ENCODE results near the gene ADM2. TPM values are rescaled to one million over a fixed set of nuclear protein-coding genes. Genes with fewer than 3 reads are reported as not detected.

The ADM2 gene
- total RNA-seq, 6 experiments from 2014 or later = 1.0 to 19.2 (median 2.2) TPM

DNA sequence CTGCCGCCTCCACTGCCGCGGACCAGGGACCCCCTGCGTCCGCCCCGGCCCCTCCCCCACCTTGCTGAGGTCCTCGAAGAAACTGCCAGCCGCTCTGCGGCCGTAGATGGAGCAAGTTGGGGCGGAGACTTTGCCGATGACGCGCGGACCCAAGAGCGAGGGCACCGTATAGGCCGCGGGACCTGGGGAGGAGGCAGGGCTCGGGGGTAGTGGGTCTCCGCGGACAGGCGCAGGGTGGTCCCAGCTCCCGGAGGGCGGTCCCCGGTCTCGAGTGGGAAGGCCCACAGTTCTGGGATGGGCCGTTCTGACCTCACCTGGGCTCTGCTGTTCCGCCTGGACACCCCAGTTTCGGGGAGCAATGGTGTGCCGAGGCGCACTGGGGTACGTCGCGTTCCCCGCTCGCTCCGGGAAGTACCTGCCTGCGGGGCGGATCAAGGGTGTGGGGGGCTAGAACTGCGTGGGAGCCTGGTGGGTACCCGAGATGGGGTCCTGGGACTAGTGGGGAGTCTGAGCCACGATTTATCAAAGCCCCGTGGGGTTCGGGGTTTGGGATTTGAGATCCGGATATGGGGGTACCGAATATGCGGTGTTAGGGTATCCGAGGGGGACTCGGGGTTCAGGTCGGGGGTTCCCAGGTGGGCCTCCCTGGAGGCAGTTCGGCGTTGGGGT is 49.7 kb downstream of the ADM2 start:
- TF ChIP-seq, protein P1, sequence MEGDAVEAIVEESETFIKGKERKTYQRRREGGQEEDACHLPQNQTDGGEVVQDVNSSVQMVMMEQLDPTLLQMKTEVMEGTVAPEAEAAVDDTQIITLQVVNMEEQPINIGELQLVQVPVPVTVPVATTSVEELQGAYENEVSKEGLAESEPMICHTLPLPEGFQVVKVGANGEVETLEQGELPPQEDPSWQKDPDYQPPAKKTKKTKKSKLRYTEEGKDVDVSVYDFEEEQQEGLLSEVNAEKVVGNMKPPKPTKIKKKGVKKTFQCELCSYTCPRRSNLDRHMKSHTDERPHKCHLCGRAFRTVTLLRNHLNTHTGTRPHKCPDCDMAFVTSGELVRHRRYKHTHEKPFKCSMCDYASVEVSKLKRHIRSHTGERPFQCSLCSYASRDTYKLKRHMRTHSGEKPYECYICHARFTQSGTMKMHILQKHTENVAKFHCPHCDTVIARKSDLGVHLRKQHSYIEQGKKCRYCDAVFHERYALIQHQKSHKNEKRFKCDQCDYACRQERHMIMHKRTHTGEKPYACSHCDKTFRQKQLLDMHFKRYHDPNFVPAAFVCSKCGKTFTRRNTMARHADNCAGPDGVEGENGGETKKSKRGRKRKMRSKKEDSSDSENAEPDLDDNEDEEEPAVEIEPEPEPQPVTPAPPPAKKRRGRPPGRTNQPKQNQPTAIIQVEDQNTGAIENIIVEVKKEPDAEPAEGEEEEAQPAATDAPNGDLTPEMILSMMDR (IDR thresholded peaks at IDR 0.05) = no peak
- peak; percentile 90 for TF ChIP-seq POLR2A (IDR thresholded peaks at IDR 0.05)
- Histone ChIP-seq H3K27ac (peak overlapping the region; percentile 94 to 98 (median 97)), H3K27me3 (no peaks in the 10 kb centered on the region), H3K4me3 (peak overlapping the region; percentile 75 to 79 (median 76)), H3K4me1 (peaks cover 0 to 14% (median 6%) of the 10 kb centered on the region in 4 donors), H3K36me3 (no peaks in the 10 kb centered on the region), H3K9me3 (no peaks in the 10 kb centered on the region)
- intact Hi-C loops (cut with DNase I) = no loop called here
- peak; percentile 94 to 97 (median 95) for DNase-seq
- WGBS (ENCODE audit: insufficient coverage, low coverage, low lambda C conversion rate, missing lambda C conversion rate) = 5% methylated on average over 7 of the region's 53 CpGs
- ATAC-seq = peak; percentile 46 to 62 (median 58)

DNA sequence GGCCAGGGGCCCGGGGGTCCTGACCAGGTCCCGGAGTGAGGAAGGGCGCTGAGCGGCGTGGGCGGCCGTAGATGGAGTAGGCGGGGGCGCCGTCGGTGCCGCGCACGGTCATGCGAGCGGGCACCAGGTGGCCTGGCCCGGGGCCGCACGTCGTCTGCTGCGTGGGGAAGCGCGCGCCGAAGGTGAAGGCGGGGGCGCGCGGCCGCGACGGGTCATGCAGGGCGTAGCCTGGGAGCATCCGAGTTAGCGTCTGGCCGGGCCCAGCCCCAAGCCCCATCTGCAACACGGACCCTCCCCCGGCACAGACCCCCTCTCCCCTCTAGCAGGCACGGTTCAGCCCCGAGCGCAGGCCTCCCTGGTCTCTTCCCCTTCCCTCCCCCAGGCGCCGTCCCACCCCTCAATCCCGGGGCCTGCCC is 50.2 kb downstream of the ADM2 start:
- ATAC-seq (peak; percentile 29 to 52 (median 46)), DNase-seq (peak; percentile 83 to 87 (median 85))
- H3K27ac ChIP-seq = peak overlapping the region; percentile 94 to 98 (median 97)
- H3K36me3 ChIP-seq = no peaks in the 10 kb centered on the region
- 0% methylated on average over 2 of the region's 44 CpGs for WGBS (ENCODE audit: insufficient coverage, low coverage, low lambda C conversion rate, missing lambda C conversion rate)
- H3K4me3 ChIP-seq = peak overlapping the region; percentile 75 to 79 (median 76)
- H3K4me1 ChIP-seq = peaks cover 0 to 14% (median 4%) of the 10 kb centered on the region in 4 donors
- intact Hi-C loops (cut with DNase I) = no loop called here
- TF ChIP-seq, protein P1 (IDR thresholded peaks at IDR 0.05) = no peak
- TF ChIP-seq POLR2A (IDR thresholded peaks at IDR 0.05) = no peak
- no peaks in the 10 kb centered on the region for H3K9me3 ChIP-seq
- no peaks in the 10 kb centered on the region for H3K27me3 ChIP-seq

DNA sequence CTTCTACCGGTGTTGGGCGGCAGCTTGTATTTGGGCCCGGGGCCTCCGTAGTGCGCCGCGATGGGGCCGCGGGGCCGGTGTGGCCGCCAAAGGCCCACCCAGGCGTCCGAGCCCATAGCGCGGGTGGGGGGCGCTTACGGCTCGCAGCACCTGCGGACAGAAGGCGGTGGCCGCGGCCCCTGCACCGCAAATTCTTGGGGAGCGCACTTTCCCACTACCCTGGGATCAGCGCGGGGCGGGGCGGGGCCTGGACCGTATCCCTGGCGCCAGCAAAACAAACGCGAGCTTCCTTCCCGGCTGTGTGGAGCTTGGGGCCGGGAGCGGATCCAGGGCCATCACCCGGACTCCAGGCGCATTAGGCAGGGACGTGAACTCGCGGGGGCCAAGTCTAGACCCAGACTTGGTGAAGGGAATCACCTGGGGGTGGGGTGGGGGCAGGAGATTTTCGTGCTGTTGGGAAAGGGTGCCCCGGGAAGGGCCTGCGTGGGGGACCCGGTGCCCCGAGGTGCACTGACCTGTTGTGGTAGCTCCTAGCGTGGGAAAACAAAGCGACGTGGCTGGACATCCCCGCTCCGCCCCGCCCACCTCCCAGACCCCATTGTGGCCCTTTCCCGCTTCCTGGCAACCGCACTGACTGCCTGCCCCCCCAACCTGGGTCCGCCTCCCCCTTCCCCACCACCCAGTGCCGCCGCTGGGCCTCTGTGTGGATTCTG is 50.8 kb downstream of the ADM2 start:
- Histone ChIP-seq H3K27me3 (no peaks in the 10 kb centered on the region), H3K36me3 (no peaks in the 10 kb centered on the region), H3K4me1 (peaks cover 0 to 14% (median 1%) of the 10 kb centered on the region in 4 donors), H3K27ac (peak overlapping the region; percentile 94 to 98 (median 97)), H3K9me3 (no peaks in the 10 kb centered on the region), H3K4me3 (peak overlapping the region; percentile 75 to 79 (median 76))
- intact Hi-C loops (cut with DNase I) = no loop called here
- WGBS (ENCODE audit: insufficient coverage, low coverage, low lambda C conversion rate, missing lambda C conversion rate) = 5% methylated on average over 13 of the region's 56 CpGs
- ATAC-seq = peak; percentile 37 to 61 (median 54)
- TF ChIP-seq, protein P1 (IDR thresholded peaks at IDR 0.05) = peak in 1 of 4 donors; percentile 2
- peak; percentile 60 for TF ChIP-seq POLR2A (IDR thresholded peaks at IDR 0.05)
- peak; percentile 89 to 93 (median 93) for DNase-seq

DNA sequence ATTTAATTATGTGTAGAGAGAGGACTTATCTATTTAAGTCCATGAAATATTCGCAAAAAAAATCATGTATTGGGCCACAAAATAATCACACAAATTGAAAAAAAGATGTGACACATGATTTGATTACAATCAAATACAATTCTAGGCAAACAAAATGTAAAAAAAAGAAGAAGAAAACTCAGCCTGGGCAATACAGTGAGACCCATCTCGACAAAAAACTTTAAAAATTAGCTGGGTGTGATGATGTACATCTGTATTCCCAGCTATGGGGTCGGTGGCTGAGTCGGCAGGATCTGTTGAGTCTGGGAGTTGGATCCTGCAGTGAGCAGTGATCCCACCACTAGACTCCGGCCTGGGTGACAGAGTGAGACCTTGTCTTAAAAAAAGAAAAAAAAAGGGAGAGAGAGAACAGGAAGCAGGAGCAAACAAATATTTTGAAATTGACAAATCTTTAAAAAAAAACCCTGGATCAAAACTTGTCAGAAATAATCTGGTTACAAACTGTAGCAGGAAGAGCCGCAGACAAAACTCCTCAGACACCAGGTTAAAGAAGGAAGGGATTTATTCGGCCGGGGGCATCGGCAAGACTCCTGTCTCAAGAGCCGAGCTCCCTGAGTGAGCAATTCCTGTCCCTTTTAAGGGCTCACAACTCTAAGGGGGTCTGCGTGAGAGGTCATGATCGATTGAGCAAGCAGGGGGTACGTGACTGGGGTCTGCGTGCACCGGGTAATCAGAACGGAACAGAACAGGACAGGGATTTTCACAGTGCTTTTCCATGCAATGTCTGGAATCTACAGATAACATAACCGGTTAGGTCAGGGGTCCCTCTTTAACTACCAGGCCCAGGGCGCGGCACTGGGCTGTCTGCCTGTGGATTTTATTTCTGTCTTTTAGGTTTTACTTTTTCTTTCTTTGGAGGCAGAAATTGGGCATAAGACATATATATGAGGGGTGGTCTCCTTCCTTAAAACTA is 51.8 kb downstream of the ADM2 start:
- H3K4me3 ChIP-seq = no peak overlapping the region
- H3K9me3 ChIP-seq = no peaks in the 10 kb centered on the region
- WGBS (ENCODE audit: insufficient coverage, low coverage, low lambda C conversion rate, missing lambda C conversion rate) = 61% methylated on average over 16 of the region's 19 CpGs
- H3K27me3 ChIP-seq = no peaks in the 10 kb centered on the region
- DNase-seq (peak in 1 of 3 donors; percentile 26), ATAC-seq (no peak)
- H3K4me1 ChIP-seq = peaks cover 0 to 15% (median 0%) of the 10 kb centered on the region in 4 donors
- no peak for TF ChIP-seq POLR2A (IDR thresholded peaks at IDR 0.05)
- TF ChIP-seq, protein P1 (IDR thresholded peaks at IDR 0.05) = no peak
- H3K27ac ChIP-seq = peak overlapping the region; percentile 94 to 98 (median 97)
- intact Hi-C loops (cut with DNase I) = no loop called here
- no peaks in the 10 kb centered on the region for H3K36me3 ChIP-seq

Measured in right lobe of liver (tissue), 6 donors.